Suppressor macrophage treated with lipopolysaccharide for 1 hour (primary cell): Measurements from ENCODE around the gene SULT4A1.

Experiments used
- DNase-seq, 3 donors: peaks; one replicate each; pipeline ENCODE4 v3.0.0-alpha.2; 2020 to 2022

Gene SULT4A1

DNA sequence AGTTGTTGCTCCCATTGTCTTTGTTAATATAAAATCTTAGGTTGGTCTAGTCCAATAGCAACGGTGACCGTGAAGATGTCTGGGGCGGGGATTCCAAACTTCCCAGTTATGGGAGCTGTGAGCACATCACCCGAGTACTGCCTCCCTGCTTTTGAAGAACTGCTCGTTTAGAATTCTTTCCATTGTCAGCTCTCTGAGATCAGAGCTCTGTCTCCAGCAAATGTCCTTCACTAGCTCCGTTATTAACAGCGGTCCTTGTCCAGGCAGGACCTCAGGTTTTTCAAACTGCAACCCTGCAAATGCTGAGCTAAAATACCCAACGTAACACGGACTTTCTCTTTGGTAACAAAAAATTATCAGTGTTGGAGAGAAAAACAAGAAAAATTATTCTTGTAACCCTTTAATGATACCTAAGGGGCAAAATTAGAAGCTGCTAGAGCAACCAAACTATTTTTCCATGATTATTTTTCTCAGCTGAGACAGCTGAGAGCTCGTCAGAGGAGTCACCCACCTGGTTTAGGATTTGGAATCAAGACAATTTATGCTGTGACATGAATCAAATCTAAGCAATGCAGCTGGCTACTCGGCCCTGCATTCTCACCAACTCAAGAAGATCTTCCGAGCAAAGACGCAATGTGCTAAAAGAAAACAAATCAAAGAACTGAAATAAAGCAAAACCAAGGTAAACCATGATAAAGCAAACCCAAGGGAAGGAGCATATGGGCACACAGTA is 35.1 kb downstream of the SULT4A1 start:
- DNase-seq = no peak

DNA sequence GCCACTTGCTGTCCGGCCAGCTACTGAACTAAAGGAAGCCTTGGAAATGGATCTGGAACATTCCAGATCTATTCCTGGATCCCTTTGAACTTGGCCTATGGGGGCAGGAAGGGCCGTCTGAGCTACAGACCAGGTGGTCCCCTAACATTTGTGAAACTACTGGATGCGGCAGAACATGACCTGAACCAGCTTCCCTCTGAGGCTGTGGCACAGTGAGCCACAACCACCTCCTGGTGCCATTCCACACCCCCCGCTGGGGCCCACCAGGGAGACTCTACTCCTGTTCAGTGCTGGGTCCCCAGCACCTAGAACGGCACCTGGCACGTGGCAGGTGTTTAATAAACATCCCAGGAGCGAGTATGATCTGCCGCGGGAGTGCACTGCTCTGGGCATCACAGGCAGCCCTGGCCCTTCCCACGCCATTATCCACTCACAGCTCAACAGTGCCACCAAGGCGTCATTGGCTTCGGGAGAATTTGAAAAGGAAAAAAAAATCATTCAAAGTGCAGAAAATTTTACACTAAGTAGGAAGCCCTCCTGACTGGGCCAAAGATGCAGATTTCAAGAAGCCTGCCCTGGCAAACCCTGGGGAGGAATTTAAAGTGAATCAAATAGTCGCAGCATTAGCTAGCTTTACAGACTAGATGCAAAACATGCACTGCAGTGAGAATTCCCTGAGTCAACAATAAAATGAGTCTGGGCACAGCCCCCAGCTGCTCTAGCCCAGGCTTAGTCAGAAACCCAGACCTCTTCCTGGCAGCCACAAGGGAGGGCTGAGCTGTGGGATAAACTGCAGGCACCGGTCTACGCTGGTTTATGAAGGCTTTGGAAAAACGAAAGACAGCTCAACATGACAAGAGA is 35.9 kb downstream of the SULT4A1 start:
- DNase-seq = peak in 2 of 3 donors; percentile 5 to 18

DNA sequence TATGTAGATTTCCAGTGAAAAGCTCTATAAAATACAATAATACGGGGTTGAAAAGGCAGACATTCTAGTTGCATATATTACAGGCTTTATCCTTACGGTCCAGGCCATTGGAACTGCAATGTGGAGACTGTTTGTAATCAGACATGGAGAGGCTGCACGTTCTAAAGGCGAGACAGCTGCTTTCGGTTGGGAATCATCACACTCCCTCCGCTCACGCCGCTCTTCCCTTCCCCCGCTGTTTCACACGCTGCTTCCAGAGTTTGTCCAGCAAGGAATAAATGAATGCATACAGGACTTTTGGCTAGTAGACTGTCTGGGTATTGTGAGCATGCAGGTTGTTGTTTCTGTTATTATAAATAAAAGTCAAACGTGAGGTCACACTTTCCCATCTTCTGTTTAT is 36.7 kb downstream of the SULT4A1 start:
- no peak for DNase-seq

DNA sequence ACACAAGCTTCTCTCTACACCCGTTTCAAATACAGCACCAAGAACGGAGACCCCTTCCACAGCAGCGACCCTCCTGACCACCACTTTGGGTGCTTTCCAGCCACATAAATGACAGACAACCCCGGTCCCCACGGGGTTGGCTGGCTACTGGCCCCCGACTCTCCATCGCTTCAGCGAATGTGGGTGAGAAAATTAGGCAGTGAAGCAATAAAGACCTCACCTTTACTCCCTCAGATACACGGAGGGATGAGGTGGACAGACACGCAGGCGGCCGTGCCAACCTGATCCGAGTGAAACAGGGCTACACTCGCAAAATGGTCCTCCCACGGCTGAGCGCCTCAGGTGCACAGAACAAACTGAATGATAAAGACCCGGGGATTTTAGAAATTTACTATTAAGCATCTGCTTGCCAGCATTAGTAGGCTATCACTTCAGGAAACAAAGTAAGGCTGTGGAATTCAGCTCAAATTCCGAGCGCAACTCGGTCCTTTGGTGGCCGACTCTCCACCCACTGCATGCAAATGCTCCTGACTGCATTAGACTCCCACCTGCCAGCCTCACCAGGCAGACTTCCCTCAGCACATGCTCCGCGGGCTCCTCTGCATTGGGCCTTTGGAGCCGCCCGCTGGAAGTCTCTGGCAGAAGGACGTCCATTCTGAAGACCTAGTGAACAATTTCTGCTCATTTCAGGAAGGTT is 37.4 kb downstream of the SULT4A1 start:
- no peak for DNase-seq

DNA sequence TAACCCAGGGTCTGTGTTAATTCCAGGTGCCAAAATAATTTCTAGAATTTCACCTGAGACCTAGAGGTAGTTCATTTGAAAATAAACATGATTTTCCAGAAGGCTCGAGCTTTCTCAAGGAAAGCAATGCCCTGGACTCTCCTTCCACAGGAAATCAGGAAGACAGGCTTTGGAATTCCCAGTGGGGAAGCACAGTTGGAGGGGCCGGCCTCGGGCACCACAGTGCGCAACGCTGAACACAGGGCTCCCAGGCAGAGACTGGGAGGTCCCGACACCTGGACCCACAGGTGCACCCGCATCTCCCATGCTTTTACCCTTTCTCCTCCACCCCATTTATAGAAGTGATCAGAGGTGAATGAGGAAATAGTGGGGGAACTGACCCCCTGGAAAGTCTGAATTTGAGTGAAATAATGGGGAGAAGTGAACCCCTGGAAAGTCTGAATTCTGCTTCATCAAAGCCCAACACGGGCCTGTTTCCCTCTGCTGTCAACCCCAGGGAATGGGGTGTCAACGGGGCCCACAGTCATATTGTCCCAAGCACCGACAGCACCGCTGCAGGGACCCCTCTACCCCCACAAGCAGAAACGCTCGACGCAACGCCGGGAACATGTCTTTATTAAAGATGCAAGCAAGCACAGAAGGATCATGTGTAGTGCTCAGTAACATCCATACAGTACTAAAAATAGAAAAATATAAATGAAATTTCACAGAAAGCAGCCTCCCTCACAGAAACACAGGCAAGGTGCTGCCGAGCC is 38.2 kb downstream of the SULT4A1 start:
- no peak for DNase-seq

DNA sequence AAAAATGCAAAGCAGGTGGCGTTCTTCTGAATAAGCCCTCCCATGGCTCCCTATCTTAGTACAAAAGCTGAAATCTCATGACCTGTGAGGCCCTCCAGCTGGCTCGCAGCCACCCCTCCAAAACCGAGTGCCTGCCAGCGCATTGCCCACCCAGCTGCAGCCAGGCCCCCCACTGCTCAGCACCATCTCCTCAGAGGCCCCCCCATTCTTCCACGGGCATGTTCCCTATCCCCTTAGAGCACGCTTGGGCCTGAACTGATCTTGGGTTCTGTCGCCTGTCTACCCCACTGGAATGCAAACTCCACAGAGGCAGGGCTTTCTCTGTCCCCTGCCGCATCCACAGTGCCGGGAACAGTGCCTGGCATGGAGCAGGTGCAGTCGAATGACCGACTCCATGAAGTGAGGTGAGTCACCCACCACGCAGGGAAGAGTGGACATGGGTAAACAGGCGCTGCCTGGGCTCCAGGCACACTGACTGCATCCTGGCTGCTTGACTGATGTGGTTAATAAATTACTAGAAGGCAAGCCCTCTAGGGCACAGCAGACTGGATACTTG is 38.9 kb downstream of the SULT4A1 start:
- no peak for DNase-seq

DNA sequence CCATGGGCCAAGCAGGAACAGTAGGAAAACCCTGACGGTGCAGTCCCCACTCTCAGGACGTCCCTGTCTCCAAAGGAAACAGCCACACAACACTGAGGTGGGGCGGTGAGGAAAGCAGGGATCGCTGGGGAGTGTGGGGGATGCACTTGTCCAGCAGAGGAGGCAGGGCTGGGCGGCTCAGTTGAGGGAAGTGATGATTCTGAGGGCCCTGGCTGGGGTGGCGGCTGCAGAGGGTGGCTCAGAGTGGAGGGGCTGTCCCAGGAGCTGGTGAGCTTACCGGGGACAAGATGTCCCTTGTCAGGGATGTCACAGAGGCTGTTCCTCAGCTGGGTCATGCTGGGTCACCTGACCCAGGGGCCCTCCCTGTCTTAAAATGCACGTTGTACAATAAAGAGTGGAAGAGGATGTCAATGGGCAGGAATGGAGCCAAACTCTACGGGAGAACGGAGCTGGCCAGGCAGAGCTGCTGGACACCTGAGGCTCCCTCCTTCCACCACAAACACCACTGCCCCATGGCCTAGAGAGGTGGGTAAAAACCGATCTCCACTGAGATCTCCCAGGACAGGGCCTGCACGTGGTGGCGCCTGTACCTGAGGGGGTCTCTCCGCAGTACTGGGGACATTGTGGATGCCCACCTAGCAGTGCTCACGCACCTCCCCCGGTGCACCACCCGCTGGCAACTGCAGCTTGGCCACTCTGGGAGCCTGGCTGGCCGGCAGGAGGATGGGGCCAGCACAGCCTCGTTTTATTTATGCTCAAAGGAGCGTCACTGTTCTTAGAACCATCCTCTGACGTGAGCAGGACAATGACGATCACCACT is 40.5 kb downstream of the SULT4A1 start:
- DNase-seq = no peak

DNA sequence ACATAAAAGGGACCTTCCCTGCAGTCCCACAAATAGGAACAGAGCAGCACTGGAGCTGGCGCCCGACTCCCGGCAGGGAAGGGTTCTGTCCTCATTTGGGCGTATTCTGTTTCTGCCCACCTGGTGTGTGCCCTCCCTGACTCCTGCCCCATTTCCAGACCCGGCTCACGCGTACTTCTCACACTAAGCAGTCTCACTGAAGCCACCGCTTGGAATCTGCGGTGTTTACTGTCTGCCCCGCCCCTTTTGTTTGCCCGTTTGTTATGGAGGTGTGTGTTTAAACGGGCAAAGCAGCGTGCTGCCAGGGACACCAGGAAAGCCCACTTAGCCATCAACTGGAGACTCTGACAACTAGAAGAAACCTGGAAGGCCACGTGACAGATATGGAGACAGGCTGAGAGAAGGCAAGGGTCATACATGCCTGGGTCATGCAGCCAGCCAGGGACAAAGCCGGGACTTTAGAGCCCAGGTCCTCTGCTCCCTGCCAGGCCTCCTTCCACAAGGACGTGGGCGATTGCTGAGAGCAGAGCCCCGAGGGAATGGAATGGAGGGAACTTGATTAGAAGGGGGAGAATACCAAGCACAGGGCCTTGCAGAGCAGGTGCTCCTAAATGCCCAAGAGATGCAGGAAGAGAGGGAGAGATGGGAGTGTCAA is 41.5 kb downstream of the SULT4A1 start:
- DNase-seq = no peak

DNA sequence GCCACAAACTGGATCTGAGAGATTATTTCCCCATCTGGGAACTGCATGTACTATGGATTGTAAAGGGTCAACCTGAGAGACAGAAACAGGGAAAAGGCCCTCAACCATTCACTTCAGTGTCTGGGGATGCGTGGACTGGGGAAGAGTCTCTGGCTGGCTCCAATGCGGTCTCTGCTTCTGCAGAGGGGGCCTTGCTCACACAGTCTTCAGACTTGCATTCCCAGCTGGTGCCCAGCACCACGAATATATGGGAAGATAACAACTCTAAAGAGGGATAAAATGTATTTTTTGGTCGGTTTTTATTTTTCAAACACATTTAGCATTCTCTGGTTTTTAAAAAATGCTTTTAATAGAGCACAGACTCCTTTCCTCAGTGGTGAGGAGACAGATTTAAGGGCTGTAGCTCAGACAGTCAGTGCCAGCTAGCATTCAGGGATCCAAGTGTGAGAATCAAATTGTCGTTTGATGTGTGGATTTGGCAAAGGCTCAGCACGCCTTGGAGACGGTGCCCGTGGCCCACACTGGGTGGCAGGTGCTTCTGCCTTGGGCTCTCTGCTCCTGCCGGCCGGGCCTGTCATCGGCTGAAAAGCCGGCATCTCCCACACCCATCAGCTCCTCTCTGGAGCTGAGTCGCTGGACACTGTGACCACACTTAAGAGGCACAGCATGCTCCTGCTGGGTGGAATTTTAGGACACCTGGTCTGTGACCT is 42.2 kb downstream of the SULT4A1 start:
- DNase-seq = no peak

DNA sequence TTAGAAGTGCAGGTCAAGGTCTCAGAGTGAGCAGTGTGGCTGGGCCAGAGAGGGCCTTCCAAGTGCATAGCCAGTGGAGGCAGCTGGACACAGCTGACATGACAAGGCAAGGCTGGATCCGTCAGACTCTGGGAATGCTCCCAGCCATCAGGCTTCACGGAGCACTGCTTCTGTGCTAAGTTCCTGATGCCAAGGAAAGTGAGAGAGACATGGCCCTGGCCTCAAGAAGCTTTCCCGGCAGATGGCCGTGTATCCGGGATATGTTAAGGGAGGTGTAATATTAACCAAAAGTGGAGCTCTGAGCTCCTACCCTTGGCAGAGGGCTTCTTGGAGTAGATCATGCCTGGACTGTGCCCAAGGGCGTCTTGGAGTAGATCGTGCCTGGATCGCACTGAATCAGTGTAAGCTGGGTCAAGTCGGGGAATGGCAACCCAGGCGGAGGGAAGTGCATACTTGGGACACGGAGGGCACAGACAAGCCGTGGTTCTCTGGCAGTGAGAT is 42.8 kb downstream of the SULT4A1 start:
- DNase-seq = no peak

DNA sequence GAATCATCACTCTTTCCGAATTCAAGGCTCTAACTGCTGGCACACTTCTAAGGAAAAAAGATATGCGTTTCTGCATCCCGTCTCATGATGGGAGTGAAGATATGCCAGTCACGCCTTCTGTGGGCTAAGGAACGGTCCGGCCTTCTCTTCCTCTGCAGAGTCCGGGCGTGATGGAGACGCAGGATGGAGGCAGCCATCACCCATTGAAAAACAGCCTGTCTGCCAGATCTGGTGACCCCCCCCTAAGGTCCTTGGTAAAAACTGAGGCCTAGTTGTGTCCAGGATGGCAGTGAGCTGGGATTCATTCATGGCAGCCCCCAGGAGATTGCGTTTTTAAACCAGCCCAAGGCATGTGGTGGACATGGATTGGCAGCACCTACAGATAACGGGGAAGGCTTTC is 43.3 kb downstream of the SULT4A1 start:
- DNase-seq = no peak

DNA sequence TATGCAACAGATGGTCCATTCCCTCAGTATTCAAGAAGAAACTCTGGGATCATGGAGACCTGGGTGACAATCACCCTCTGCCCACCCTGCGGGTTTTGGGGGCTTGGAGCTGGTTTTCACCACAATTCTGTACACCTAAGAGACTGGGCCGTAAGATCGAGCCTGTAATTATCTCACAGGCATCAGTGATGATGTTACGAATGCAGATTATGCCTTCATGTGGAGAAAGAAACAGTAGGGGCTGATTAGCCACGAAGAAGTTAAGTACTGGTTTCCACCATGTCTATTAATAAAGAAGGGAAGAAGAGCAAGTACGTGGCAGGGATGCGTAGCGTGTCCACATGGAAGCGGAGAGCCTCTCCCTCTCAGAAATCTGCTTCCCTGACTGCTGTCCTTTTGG is 44.9 kb downstream of the SULT4A1 start:
- no peak for DNase-seq

DNA sequence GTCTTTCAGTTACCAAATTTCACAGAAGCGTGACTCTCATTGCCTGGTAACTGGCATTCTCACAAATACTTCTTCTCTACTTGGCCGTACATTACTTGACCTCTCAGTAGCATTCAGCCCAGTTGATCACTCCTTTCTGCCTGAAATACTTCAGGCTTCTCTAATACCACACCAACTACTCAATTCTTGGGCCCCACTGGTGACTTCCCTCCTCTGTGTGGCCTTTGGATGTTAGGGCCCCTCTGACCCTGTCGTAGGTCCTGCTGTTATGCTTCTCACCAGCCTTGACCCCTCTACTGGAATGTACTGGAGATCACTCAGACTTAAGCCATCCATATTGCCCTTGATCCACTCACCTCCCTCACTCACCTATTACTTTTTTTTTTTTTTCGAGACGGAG is 48.0 kb downstream of the SULT4A1 start:
- DNase-seq = no peak

DNA sequence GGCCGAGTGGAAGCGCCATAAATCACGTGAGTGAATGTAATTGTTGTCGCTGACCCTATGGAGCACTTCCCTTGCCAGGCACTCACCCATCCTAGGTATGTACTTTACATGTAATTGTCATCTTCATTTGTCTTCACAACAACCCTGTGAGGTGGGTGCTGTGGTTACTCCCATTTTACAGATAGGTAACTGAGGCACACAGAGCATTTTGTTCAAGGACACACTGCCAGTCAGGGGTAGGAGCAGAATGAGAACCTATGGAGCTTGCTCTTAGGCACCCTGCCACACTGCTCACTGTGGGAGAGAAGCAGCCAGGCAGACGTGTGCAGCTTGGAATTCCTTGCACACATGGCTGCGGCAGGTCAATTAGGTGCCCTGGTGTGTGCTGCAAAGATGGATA is 49.4 kb downstream of the SULT4A1 start:
- no peak for DNase-seq

DNA sequence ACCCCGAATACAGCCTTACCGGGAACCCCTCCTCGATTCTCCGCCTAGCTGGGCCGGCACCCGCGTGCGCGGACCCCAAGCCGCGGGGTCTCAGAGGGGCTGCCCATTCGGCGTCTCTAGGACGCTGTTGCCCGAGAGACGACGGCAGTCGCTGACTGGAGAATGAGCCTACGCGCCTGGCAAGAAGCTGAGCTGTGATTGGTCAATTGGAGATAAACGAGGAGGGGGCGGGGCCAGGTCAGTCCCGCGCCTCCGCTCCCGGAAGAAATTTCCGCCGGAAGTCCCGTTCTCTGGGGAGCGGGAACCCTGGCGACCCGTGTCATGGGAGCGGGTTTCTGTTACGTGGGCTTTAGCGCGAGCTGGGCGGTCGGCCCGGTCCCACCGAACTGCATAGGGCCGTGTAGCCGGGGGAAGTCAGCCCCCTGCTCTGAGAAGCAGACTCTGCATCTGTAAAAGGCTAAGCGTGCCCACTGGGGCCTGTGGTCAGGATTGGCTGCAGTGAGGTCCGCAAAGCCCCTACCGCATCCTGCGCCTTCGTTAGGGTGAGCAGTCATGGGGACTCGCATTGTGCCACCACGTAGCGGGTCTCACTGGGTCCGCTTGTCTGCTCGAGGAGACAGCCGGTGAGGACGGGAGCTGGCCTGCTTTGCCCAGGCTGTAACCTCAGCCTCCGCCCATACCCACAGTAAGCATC is 50.0 kb downstream of the SULT4A1 start, which contains the start of gene EFCAB6:
EFCAB6 (minus strand) TSS at position 157 of the 694 bp plus-strand sequence. CDS start 29,987 bp downstream, outside the sequence.
- DNase-seq = peak; percentile 94 to 98 (median 97)

DNA sequence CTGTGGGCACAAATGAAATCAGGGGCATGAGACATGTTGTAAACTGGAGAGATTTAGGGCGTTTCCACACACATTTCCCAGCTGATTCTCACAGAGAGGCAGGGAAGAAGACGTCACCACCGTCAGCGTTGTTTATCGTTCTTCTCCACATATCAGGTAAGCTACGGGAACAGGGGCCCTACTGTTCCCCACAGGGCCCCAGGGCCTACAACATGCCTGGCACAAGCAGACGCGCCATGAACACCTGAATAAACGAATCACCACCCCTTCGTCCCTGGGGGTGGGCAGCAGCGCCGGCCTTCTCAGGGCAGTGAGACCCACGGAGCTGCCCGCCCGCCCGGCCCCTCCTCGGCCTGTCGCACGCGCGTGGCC is 50.5 kb downstream of the SULT4A1 start:
- DNase-seq = peak; percentile 11 to 23 (median 20)

DNA sequence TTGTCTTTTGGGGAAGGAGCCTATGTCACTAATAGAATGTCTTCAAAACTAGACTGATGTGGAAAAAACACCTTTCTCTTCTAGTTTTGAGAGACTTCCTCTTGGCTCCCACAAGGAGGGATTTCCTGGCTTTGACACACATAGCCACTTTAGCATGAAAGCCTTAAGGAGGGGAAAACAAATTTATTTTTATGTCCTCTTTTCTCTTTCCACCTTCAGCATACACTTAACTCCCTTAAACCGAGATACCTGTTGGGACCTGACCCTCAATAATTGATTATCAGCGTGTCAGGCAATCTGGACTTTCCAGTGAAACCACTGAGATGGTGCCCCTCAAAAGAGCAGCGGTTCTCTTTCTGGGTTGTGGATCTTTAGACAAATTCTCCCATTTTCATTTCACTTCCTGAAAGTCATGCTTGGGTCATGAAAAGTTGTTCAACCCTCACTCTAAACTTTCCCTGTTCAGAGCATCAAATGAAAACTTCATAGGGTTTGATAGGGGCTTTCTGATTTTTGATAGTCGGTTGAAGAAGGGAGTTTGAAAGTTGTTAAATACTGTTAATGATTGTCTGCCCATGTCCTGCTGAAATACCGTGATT is 59.3 kb downstream of the SULT4A1 start:
- DNase-seq = no peak

DNA sequence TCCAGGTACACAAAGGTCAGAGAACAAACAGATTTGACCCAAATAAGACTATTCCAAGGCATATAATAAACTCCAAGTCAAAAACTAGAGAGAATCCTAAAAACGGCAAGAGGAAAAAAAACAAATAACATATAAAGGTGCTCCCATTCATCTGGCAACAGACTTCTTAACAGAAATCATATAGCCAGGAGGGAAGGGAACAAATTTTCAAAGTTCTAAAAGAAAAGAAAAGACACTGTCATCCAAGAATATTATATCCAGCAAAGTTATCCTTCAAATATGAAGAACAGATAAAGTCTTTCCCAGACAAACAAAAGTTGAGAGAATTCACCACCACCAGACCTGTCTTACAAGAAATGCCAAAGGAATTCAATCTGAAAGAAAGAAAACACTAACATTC is 61.3 kb downstream of the SULT4A1 start:
- no peak for DNase-seq

DNA sequence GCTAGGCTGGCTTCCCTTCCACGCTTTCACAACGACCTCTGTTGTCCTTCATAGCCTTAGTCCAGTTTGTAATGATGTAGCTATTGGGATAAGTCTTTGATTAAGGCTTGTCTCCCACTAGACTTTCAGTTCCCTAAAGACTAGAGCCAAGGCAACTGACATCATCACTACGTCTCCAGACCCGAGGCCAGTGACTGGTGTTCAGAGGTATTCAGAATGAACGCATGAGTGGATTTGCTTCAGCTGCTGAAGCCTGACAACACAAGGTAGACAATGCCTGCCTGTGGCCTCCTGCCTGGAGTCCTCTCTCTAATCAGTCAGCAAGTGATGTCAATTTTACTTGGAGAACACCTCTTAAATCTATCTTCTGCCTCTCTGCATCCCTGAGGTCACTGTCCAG is 63.8 kb downstream of the SULT4A1 start:
- peak in 1 of 3 donors; percentile 12 for DNase-seq
